Muscle of leg (tissue), 11 donors: ENCODE measurements around the gene TYMS. TPM values are rescaled to one million over a fixed set of nuclear protein-coding genes. Genes with fewer than 3 reads are reported as not detected.

Experiments
- DNase-seq: peaks from one replicate; pipeline ENCODE4 v3.0.0; 2013
- H3K27ac ChIP-seq: one replicate; pipeline ENCODE4 v1.5.1; 2013; ENCODE audit warnings: mild to moderate bottlenecking, low read length, control low read depth
- H3K27me3 ChIP-seq: one replicate; pipeline ENCODE4 v1.6.1; 2013; ENCODE audit warnings: low read length; ENCODE audit not compliant: control insufficient read depth, insufficient read depth
- H3K36me3 ChIP-seq: one replicate; pipeline ENCODE4 v1.6.1; 2013; ENCODE audit warnings: low read length; ENCODE audit not compliant: control insufficient read depth, insufficient read depth
- H3K4me1 ChIP-seq: one replicate; pipeline ENCODE4 v1.6.1; 2013; ENCODE audit warnings: low read length; ENCODE audit not compliant: control insufficient read depth, insufficient read depth
- H3K4me3 ChIP-seq: one replicate; pipeline ENCODE4 v1.5.1; 2013; ENCODE audit warnings: low read length, control low read depth
- H3K9me3 ChIP-seq: replicated peaks from 2 replicates; pipeline ENCODE4 v1.6.1; 2013; ENCODE audit warnings: low read depth, low read length; ENCODE audit not compliant: control insufficient read depth
- WGBS: methylation state at CpG from one replicate; pipeline ENCODE4 v1.1.5; 2013; ENCODE audit warnings: missing lambda C conversion rate; ENCODE audit not compliant: insufficient coverage; 5-methylcytosine and 5-hydroxymethylcytosine counted together
- polyA plus RNA-seq, 8 donors: library from polyadenylated mRNA; unstranded; fragments of 120-200 nt; gene quantifications; one replicate each; pipeline versions ENCODE4 v1.2.1 to v1.2.3, GENCODE V29; 2013; ENCODE audit warnings: inconsistent platforms in 1 of 8, low replicate concordance in 1 of 8; ENCODE audit not compliant: insufficient read length in 8 of 8, insufficient read depth in 1 of 8
- total RNA-seq: library from RNA; stranded (reverse); fragments of 120-200 nt; gene quantifications from one replicate; pipeline ENCODE4 v1.2.4, GENCODE V29; 2013

The TYMS gene
- total and polyA plus RNA-seq, 9 donors, result 19.7 to 93.8 (median 70.1) TPM

DNA sequence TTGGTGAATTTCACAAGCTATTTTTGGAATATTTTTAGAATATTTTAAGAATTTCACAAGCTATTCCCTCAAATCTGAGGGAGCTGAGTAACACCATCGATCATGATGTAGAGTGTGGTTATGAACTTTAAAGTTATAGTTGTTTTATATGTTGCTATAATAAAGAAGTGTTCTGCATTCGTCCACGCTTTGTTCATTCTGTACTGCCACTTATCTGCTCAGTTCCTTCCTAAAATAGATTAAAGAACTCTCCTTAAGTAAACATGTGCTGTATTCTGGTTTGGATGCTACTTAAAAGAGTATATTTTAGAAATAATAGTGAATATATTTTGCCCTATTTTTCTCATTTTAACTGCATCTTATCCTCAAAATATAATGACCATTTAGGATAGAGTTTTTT is 15.9 kb downstream of the TYMS start:
- no peak overlapping the region for H3K27ac ChIP-seq
- no peak overlapping the region for H3K4me3 ChIP-seq
- H3K9me3 ChIP-seq, result no peaks in the 10 kb centered on the region
- peaks cover 48% of the 10 kb centered on the region for H3K36me3 ChIP-seq
- no peak for DNase-seq
- WGBS, result no CpG with 5 or more reads among the region's 3 CpGs
- H3K4me1 ChIP-seq, result no peaks in the 10 kb centered on the region
- no peaks in the 10 kb centered on the region for H3K27me3 ChIP-seq

DNA sequence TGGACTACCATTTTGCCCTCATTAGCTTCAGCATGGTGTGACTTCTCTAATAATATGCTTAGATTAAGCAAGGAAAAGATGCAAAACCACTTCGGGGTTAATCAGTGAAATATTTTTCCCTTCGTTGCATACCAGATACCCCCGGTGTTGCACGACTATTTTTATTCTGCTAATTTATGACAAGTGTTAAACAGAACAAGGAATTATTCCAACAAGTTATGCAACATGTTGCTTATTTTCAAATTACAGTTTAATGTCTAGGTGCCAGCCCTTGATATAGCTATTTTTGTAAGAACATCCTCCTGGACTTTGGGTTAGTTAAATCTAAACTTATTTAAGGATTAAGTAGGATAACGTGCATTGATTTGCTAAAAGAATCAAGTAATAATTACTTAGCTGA is 16.3 kb downstream of the TYMS start:
- Histone ChIP-seq H3K36me3 (peaks cover 49% of the 10 kb centered on the region), H3K9me3 (no peaks in the 10 kb centered on the region), H3K27me3 (no peaks in the 10 kb centered on the region), H3K27ac (no peak overlapping the region), H3K4me1 (no peaks in the 10 kb centered on the region), H3K4me3 (no peak overlapping the region)
- no peak for DNase-seq
- WGBS, result no CpG with 5 or more reads among the region's 5 CpGs

- no peak overlapping the region for H3K4me3 ChIP-seq
- DNase-seq, result no peak
- H3K27ac ChIP-seq, result no peak overlapping the region
- 100% methylated on average over 1 of the region's 7 CpGs for WGBS
- no peaks in the 10 kb centered on the region for H3K9me3 ChIP-seq
- no peaks in the 10 kb centered on the region for H3K27me3 ChIP-seq
- no peaks in the 10 kb centered on the region for H3K4me1 ChIP-seq
- H3K36me3 ChIP-seq, result peaks cover 49% of the 10 kb centered on the region
Observed at GRCh38 chr18:675307-675706, 17.9 kb downstream of the TYMS start.

DNA sequence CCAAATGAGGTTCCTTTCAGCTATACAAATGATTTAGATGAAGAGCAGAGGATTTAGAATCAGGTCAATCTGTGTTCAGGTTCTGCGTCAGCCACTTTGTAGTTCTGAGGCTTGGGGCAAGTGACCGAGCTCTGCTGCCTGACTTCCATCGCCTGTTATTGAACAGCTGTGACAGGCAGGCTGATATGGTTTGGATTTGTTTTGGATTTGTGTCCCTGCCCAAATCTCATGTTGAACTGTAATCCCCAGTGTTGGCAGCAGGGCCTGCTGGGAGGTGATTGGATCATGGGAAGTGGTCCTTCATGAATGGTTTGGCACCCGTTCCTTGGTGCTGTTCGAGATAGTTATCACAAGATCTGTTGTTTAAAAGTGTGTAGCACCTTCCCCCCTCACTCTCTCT is 18.6 kb downstream of the TYMS start:
- H3K9me3 ChIP-seq, result no peaks in the 10 kb centered on the region
- H3K4me3 ChIP-seq, result no peak overlapping the region
- no peaks in the 10 kb centered on the region for H3K4me1 ChIP-seq
- no peak overlapping the region for H3K27ac ChIP-seq
- 94% methylated on average over 2 of the region's 5 CpGs for WGBS
- no peaks in the 10 kb centered on the region for H3K27me3 ChIP-seq
- DNase-seq, result no peak
- H3K36me3 ChIP-seq, result peaks cover 45% of the 10 kb centered on the region

- no peak for DNase-seq
- Histone ChIP-seq H3K9me3 (no peaks in the 10 kb centered on the region), H3K27me3 (no peaks in the 10 kb centered on the region), H3K36me3 (peaks cover 48% of the 10 kb centered on the region), H3K27ac (no peak overlapping the region), H3K4me3 (no peak overlapping the region), H3K4me1 (no peaks in the 10 kb centered on the region)
- 62% methylated on average over 3 of the region's 3 CpGs for WGBS
Observed at GRCh38 chr18:676736-677135, 19.3 kb downstream of the TYMS start.

DNA sequence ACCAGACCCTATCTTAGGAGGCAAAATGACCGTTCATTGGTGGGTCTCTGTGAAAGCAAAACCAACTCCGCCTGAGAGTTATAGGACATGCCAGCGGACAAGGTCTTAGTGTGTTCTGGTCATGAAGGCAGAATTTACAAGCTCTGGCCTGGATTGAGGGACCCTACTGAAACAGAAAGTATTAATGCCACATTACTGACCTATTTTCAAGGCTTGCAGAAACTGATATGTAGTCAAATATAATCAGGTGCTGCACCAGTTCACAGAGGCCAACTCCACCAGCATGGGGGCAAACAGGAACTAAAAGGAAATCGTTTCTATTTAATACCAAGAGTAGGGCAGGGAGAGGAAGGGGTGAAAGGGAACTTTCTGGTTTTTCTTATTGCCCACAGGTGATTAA is 19.7 kb downstream of the TYMS start:
- no peaks in the 10 kb centered on the region for H3K4me1 ChIP-seq
- 94% methylated on average over 3 of the region's 4 CpGs for WGBS
- H3K27ac ChIP-seq, result no peak overlapping the region
- no peak overlapping the region for H3K4me3 ChIP-seq
- H3K27me3 ChIP-seq, result no peaks in the 10 kb centered on the region
- H3K36me3 ChIP-seq, result peaks cover 51% of the 10 kb centered on the region
- H3K9me3 ChIP-seq, result no peaks in the 10 kb centered on the region
- DNase-seq, result no peak

- WGBS, result 79% methylated on average over 13 of the region's 14 CpGs
- Histone ChIP-seq H3K27me3 (no peaks in the 10 kb centered on the region), H3K27ac (no peak overlapping the region), H3K4me1 (no peaks in the 10 kb centered on the region), H3K4me3 (no peak overlapping the region), H3K36me3 (peaks cover 48% of the 10 kb centered on the region), H3K9me3 (no peaks in the 10 kb centered on the region)
- DNase-seq, result no peak
Observed at GRCh38 chr18:677951-678381, 20.5 kb downstream of the TYMS start.

GRCh38 chr18:678482-679182 is 21.2 kb downstream of the TYMS start:
- Histone ChIP-seq H3K27me3 (no peaks in the 10 kb centered on the region), H3K4me3 (no peak overlapping the region), H3K9me3 (no peaks in the 10 kb centered on the region), H3K27ac (no peak overlapping the region), H3K4me1 (no peaks in the 10 kb centered on the region), H3K36me3 (peaks cover 52% of the 10 kb centered on the region)
- 87% methylated on average over 9 of the region's 15 CpGs for WGBS
- no peak for DNase-seq

DNA sequence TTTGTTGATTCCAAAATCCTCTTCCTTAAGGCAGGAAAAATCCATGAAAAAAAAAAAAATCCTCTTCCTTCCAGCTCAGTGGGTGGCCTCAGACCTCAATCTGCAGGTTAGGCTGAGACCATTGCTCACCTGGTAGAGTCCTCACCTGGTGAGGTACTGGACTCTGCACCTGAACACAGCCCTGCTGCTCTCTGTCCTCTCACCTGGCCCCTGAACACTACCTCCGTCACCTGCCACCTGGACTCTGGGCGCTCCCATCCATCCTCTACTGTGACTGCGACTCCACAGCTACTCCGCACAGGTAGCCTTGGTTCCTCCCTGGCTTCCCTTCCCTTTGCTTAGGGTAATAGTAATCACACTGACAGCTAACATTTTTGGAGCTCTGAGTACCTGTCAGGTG is 22.1 kb downstream of the TYMS start:
- WGBS, result 98% methylated on average over 4 of the region's 4 CpGs
- H3K27ac ChIP-seq, result no peak overlapping the region
- no peak overlapping the region for H3K4me3 ChIP-seq
- no peak for DNase-seq
- no peaks in the 10 kb centered on the region for H3K4me1 ChIP-seq
- no peaks in the 10 kb centered on the region for H3K27me3 ChIP-seq
- H3K9me3 ChIP-seq, result no peaks in the 10 kb centered on the region
- H3K36me3 ChIP-seq, result peaks cover 49% of the 10 kb centered on the region

DNA sequence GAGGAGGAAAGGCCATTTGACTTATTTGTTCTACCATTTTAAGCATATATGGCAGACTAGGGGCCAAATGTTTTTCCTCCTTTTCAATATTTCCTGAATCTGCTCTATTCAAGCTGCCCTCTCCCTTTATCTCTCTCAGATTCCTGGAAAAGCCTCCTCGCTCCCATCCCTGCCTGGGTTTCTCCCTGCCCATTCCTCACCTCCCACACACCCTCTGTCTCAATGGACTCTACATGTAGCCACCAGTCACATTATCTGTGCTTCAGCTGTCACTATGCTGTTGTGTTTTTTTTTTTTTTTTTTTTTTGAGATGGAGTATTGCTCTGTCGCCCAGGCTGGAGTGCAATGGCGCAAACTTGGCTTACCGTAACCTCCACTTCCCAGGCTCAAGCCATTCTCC is 22.9 kb downstream of the TYMS start:
- no peaks in the 10 kb centered on the region for H3K4me1 ChIP-seq
- H3K36me3 ChIP-seq, result peaks cover 48% of the 10 kb centered on the region
- DNase-seq, result no peak
- 100% methylated on average over 1 of the region's 4 CpGs for whole genome bisulfite sequencing
- H3K9me3 ChIP-seq, result no peaks in the 10 kb centered on the region
- H3K27me3 ChIP-seq, result no peaks in the 10 kb centered on the region
- H3K27ac ChIP-seq, result no peak overlapping the region
- H3K4me3 ChIP-seq, result no peak overlapping the region

DNA sequence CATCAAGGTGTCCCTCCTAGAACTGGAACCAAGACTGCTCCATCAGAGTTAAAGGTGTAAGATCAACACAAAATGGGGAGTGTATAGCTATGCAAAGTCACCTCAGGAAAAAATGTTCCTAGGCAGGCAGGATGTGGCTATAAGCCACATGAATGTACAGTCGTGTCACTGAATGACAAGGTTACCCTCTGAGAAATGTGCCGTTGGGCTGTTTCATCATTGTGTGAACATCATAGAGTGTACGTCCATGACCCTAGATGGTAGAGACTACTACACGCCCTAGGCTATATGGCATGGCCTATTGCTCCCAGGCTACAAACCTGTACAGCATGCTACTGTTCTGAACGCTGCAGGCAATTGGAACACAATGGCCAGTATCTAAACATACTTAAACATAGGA is 24.5 kb downstream of the TYMS start:
- no peak overlapping the region for H3K4me3 ChIP-seq
- no peak overlapping the region for H3K27ac ChIP-seq
- no peaks in the 10 kb centered on the region for H3K4me1 ChIP-seq
- H3K27me3 ChIP-seq, result no peaks in the 10 kb centered on the region
- peaks cover 50% of the 10 kb centered on the region for H3K36me3 ChIP-seq
- 93% methylated on average over 4 of the region's 5 CpGs for WGBS
- no peaks in the 10 kb centered on the region for H3K9me3 ChIP-seq
- DNase-seq, result no peak
